ENCODE results near the gene OR10H5.

DNA sequence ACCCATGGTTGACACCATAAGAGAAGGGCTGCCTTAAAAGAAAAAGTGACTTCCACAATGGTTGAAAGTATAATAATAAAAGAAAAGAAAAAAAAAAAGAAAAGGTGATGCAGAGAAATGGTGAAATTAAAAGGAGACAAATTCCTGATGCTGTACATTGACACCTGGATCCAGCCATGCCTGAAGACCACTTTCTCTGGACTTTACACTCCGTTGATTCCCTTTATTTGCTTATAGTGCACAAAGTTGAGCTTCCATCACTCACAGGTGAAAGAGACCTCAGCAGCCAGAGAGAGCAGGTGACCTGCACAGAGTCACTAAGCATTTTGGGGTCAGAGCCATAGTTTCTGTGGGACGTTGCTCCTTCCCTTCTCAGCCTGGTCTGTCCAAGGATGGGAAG lies 12.2 kb upstream of the OR10H5 start:
- TF ChIP-seq POLR2A (IDR thresholded peaks at IDR 0.05) (no peak), CTCF (IDR thresholded peaks at IDR 0.05) (no peak)
